Naive B cell (primary cell): Measurements from ENCODE around the gene F10. TPM values are rescaled to one million over a fixed set of nuclear protein-coding genes. Genes with fewer than 3 reads are reported as not detected.

ENCODE experiments used
- ATAC-seq, 2 donors: fragments of 150-1000 bp; cut with Tn5 transposase; 2 replicates each; pipeline ENCODE4 v1.10.0; 2021; ENCODE audit warnings: low read depth in 2 of 2, mild to moderate bottlenecking in 2 of 2, moderate library complexity in 2 of 2
- DNase-seq: peaks from one replicate; pipeline ENCODE4 v3.0.0; 2022
- H3K27ac Mint-ChIP-seq, 6 donors: one replicate each; pipeline ENCODE4 v1.8.0; 2020 to 2022; ENCODE audit warnings: mild to moderate bottlenecking in 6 of 6, mixed read lengths in 6 of 6, moderate library complexity in 5 of 6, inconsistent platforms in 2 of 6
- H3K27me3 Mint-ChIP-seq, 3 donors: one replicate each; pipeline ENCODE4 v1.8.0; 2021 to 2022; ENCODE audit warnings: mixed read lengths in 3 of 3, mild to moderate bottlenecking in 1 of 3
- H3K36me3 Mint-ChIP-seq, 2 donors: one replicate each; pipeline ENCODE4 v1.8.0; 2020 to 2022; ENCODE audit warnings: mixed read lengths in 2 of 2, inconsistent platforms in 1 of 2, mild to moderate bottlenecking in 1 of 2
- H3K4me1 Mint-ChIP-seq, 3 donors: one replicate each; pipeline ENCODE4 v1.8.0; 2020 to 2022; ENCODE audit warnings: mixed read lengths in 3 of 3, inconsistent platforms in 1 of 3, mild to moderate bottlenecking in 1 of 3, moderate library complexity in 1 of 3
- H3K4me3 Mint-ChIP-seq, 8 donors: one replicate each; pipeline ENCODE4 v1.8.0; 2020 to 2022; ENCODE audit warnings: mild to moderate bottlenecking in 8 of 8, mixed read lengths in 8 of 8, moderate library complexity in 8 of 8, inconsistent platforms in 2 of 8
- H3K9me3 Mint-ChIP-seq, 7 donors: one replicate each; pipeline ENCODE4 v1.8.0; 2020 to 2022; ENCODE audit warnings: mixed read lengths in 7 of 7, mild to moderate bottlenecking in 5 of 7, inconsistent platforms in 2 of 7, moderate library complexity in 1 of 7
- polyA plus RNA-seq, 6 donors: library from polyadenylated mRNA; unstranded; fragments of 300-500 nt; fragmentation: Illumina TruSeq; gene quantifications; one replicate each; pipeline ENCODE4 v1.2.3, GENCODE V29; 2021; ENCODE audit warnings: low read depth in 6 of 6

The F10 gene
- polyA plus RNA-seq, 6 donors from 2014 or later = not detected

GRCh38 chr13:113119822-113120189, 2.8 kb upstream of the F10 start:
- H3K9me3 Mint-ChIP-seq = peaks cover 0 to 2% (median 0%) of the 10 kb centered on the region in 7 donors
- no peaks in the 10 kb centered on the region for H3K4me1 Mint-ChIP-seq
- H3K36me3 Mint-ChIP-seq = no peaks in the 10 kb centered on the region
- ATAC-seq = no peak
- no peak overlapping the region for H3K27ac Mint-ChIP-seq
- H3K27me3 Mint-ChIP-seq = peaks cover 16 to 21% (median 16%) of the 10 kb centered on the region in 3 donors
- peak overlapping the region in 1 of 8 donors; percentile 73 for H3K4me3 Mint-ChIP-seq
- no peak for DNase-seq

DNA sequence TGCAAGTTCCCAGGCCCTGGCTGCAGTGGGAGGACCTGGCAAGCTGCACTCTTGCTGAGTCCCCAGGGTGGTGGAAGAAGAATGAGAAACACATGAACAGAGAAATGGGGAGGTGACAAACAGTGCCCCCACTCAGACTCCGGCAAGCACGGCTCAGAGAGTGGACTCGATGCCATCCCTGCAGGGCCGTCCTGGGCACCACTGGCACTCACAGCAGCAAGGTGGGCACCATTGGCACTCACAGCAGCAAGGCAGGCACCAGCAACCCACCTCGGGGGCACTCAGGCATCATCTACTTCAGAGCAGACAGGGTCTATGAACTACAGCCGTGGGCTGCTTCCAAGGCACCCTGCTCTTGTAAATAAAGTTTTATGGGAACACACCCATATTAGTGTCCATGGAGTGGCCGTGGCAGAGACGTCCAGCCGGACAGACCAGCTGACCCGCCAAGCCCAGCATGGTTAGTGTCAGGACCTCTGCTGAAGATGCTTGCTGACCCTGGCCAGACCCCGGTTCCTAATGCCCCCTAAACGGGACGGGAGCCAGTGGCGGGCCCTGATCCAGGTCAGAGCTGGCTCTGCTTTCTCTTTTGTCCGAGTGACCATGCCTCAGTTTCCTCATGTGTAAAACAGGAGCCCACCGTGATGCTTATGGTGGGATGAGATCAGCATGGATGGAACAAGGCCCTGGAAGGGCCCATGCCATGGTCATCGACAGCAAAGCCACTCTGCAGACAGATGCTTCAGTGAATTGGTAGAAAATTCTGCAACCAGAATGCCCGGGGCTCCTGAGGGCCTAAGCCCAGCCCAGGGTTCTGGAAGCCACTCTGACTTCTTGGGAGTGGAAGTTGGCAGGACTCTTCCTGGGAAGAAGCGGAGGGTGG, 2.1 kb upstream of the F10 start:
- no peak for DNase-seq

GRCh38 chr13:113121183-113121927, 1.2 kb upstream of the F10 start:
- H3K4me1 Mint-ChIP-seq = no peaks in the 10 kb centered on the region
- H3K27me3 Mint-ChIP-seq = peaks cover 13 to 32% (median 20%) of the 10 kb centered on the region in 3 donors
- no peak overlapping the region for H3K4me3 Mint-ChIP-seq
- H3K9me3 Mint-ChIP-seq = peaks cover 0 to 2% (median 0%) of the 10 kb centered on the region in 7 donors
- H3K27ac Mint-ChIP-seq = no peak overlapping the region
- H3K36me3 Mint-ChIP-seq = no peaks in the 10 kb centered on the region
- DNase-seq = no peak
- ATAC-seq = no peak

More for the DNA sequence above, 2.1 kb upstream of the F10 start:
- Mint-ChIP-seq H3K36me3 (no peaks in the 10 kb centered on the region), H3K9me3 (peaks cover 0 to 2% (median 0%) of the 10 kb centered on the region in 7 donors), H3K4me3 (no peak overlapping the region), H3K27ac (no peak overlapping the region), H3K4me1 (no peaks in the 10 kb centered on the region), H3K27me3 (peaks cover 10 to 24% (median 18%) of the 10 kb centered on the region in 3 donors)
- ATAC-seq = no peak

GRCh38 chr13:113121928-113122471, 599 bp upstream of the F10 start:
- H3K4me3 Mint-ChIP-seq = no peak overlapping the region
- no peak for ATAC-seq
- DNase-seq = no peak

GRCh38 chr13:113123226-113124201, 915 bp downstream of the F10 start:
- DNase-seq = no peak
- no peak overlapping the region for H3K27ac Mint-ChIP-seq
- H3K36me3 Mint-ChIP-seq = no peaks in the 10 kb centered on the region
- H3K9me3 Mint-ChIP-seq = no peaks in the 10 kb centered on the region
- ATAC-seq = no peak
- no peaks in the 10 kb centered on the region for H3K4me1 Mint-ChIP-seq
- H3K4me3 Mint-ChIP-seq = no peak overlapping the region
- peaks cover 30 to 54% (median 34%) of the 10 kb centered on the region in 3 donors for H3K27me3 Mint-ChIP-seq

More at GRCh38 chr13:113121928-113122471, 599 bp upstream of the F10 start:
- H3K27ac Mint-ChIP-seq = no peak overlapping the region
- peaks cover 19 to 39% (median 19%) of the 10 kb centered on the region in 3 donors for H3K27me3 Mint-ChIP-seq
- H3K9me3 Mint-ChIP-seq = peaks cover 0 to 2% (median 0%) of the 10 kb centered on the region in 7 donors
- H3K36me3 Mint-ChIP-seq = no peaks in the 10 kb centered on the region
- no peaks in the 10 kb centered on the region for H3K4me1 Mint-ChIP-seq

- ATAC-seq = no peak
These were observed 1.8 kb downstream of the F10 start for GRCh38 chr13:113124211-113124970.

DNA sequence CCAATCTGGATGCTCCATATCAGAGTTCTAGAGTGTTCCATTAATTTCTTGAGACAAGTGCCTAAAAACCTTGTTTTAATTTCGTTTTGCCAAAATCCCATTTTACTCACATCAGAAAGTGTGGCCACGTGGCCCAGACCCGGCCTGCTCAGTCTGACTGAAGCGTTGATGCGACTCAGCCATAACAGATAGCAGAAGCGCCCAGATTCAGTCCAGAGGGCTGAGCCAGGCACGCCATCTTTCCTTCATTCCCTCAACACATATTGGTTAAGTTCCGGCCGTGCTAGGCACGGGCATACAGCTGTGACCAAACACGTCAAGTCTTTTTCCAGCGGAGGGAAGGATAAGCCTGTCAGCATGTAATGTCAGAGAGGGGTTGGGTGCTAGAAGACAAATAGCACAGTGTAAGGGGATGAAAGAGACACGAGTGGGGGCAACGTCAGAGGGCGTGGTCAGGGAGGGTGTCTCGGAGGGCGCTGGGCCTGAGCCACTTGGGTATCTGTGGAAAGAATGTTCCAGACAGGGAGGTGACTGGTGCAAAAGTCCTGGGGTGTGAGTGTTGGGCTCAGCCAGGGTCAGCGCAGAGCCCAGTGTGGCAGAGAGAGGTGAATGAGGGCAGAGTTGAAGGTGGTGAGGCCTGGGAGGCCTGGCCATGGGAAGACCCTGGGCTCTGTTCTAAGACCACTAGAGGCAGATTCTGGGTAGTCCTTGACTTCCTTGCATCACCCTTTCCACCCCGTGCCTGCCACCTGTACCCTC, 3.1 kb downstream of the F10 start:
- DNase-seq (no peak), ATAC-seq (no peak)
- Mint-ChIP-seq H3K27me3 (peaks cover 34 to 61% (median 52%) of the 10 kb centered on the region in 3 donors), H3K4me3 (no peak overlapping the region), H3K27ac (no peak overlapping the region), H3K9me3 (no peaks in the 10 kb centered on the region), H3K4me1 (peaks cover 0 to 6% (median 5%) of the 10 kb centered on the region in 3 donors), H3K36me3 (no peaks in the 10 kb centered on the region)

More at GRCh38 chr13:113124211-113124970, 1.8 kb downstream of the F10 start:
- Mint-ChIP-seq H3K36me3 (no peaks in the 10 kb centered on the region), H3K4me3 (no peak overlapping the region), H3K27ac (no peak overlapping the region), H3K4me1 (peaks cover 0 to 5% (median 5%) of the 10 kb centered on the region in 3 donors), H3K9me3 (no peaks in the 10 kb centered on the region), H3K27me3 (peaks cover 34 to 60% (median 41%) of the 10 kb centered on the region in 3 donors)
- no peak for DNase-seq

- no peak for ATAC-seq
- H3K4me1 Mint-ChIP-seq = peaks cover 0 to 6% (median 5%) of the 10 kb centered on the region in 3 donors
- H3K4me3 Mint-ChIP-seq = no peak overlapping the region
- DNase-seq = no peak
- H3K27ac Mint-ChIP-seq = no peak overlapping the region
- H3K27me3 Mint-ChIP-seq = peaks cover 42 to 57% (median 57%) of the 10 kb centered on the region in 3 donors
- H3K9me3 Mint-ChIP-seq = no peaks in the 10 kb centered on the region
- no peaks in the 10 kb centered on the region for H3K36me3 Mint-ChIP-seq
These were observed 3.9 kb downstream of the F10 start for GRCh38 chr13:113126265-113127150.

DNA sequence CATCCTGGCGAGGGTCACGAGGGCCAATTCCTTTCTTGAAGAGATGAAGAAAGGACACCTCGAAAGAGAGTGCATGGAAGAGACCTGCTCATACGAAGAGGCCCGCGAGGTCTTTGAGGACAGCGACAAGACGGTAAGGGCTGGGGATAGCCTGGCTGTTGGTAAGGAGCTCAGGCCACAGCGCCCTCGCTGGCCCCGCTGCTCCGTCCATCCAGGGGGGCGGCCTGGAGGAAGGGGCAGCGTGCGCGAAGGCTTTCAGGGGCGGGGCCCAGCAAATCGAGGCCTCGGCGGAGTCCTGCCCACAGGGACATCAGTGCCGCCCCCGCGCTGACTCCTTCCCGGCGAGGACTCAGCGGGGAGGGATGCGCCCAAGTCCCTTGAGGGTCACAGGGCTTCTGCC, 6.9 kb downstream of the F10 start:
- Mint-ChIP-seq H3K27ac (no peak overlapping the region), H3K36me3 (no peaks in the 10 kb centered on the region), H3K27me3 (peaks cover 40 to 65% (median 51%) of the 10 kb centered on the region in 3 donors), H3K4me3 (peak overlapping the region in 1 of 8 donors; percentile 30), H3K9me3 (peaks cover 0 to 11% (median 0%) of the 10 kb centered on the region in 7 donors), H3K4me1 (peaks cover 0 to 6% (median 5%) of the 10 kb centered on the region in 3 donors)
- ATAC-seq (no peak), DNase-seq (no peak)

DNA sequence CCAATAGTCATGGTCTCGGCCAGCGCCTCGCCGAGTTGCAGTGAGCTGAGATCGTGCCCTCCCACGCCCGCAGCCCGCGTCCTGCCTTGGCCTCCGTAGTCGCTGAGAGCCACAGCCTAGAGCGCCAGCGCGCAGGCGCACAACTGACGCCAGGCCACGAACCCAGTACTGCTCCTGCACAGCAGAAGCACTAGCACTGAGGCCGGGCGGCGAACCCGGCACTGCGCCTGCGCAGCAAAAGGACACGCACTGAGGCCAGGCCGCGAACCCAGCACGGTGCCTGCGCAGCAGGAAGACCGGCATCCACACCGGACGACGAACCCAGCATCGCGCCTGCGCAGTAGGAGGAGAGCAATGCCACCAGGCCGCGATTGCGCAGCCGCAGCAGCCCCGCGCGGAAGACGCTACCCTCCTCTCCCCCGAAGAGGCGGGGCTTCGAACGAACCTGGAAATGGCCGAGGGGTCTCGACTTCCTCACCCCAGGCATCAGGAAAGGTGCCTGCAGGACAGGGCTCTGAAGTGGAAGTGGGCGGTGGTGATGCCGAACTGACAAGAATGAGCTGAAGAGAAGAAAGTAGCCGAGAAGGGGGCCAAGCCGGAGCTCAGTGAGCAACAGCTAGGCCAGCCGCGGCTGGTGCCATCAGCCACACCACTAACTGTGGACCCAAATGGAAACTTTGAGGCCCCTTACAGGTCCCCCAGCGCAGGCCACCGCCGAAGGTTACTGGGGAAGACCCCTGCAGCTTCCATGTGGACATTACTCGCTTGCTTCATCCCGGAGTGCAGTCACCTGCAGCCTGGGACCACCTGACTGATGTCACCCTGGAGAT, 7.5 kb downstream of the F10 start:
- Mint-ChIP-seq H3K27me3 (peaks cover 40 to 65% (median 51%) of the 10 kb centered on the region in 3 donors), H3K9me3 (peaks cover 0 to 11% (median 0%) of the 10 kb centered on the region in 7 donors), H3K27ac (no peak overlapping the region), H3K36me3 (no peaks in the 10 kb centered on the region), H3K4me1 (peaks cover 0 to 6% (median 5%) of the 10 kb centered on the region in 3 donors), H3K4me3 (peak overlapping the region in 2 of 8 donors; percentile 30 to 74)
- ATAC-seq = no peak
- DNase-seq = no peak
